ENCODE data around the gene MAMSTR.

GRCh38 chr19:48685583-48685982, 33.9 kb downstream of the MAMSTR start:
- TF ChIP-seq CTCF (IDR thresholded peaks at IDR 0.05): no peak
- no peak for TF ChIP-seq ZFX (IDR thresholded peaks at IDR 0.05; ENCODE audit: borderline replicate concordance)
